ENCODE measurements around the gene MRTFA. TPM values are rescaled to one million over a fixed set of nuclear protein-coding genes. Genes with fewer than 3 reads are reported as not detected.

Gene MRTFA
- total and polyA plus RNA-seq, 2 of the 13 experiments (the other 11 are each of a cell fraction or from before 2014, with no cell fraction given) = 2.4 to 8.2 TPM

DNA sequence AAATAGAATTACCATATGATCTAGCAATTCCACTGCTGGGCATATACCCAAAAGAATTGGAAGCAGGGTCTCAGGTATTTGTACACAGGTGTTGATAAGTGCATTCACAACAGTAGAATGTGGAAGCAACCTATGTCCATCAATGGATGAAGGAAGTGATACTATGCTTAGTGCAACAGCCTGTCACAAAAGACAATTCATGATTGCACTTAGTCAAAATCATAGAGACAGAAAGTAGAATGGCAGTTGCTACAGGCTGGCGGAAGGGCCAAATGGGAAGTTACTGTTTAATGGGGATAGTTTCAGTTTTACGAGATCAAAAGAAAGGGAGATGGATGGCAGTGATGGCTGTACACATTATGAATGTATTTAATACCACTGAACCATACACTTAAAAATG lies 224.1 kb downstream of the MRTFA start (continued):
- TF ChIP-seq, protein P1, sequence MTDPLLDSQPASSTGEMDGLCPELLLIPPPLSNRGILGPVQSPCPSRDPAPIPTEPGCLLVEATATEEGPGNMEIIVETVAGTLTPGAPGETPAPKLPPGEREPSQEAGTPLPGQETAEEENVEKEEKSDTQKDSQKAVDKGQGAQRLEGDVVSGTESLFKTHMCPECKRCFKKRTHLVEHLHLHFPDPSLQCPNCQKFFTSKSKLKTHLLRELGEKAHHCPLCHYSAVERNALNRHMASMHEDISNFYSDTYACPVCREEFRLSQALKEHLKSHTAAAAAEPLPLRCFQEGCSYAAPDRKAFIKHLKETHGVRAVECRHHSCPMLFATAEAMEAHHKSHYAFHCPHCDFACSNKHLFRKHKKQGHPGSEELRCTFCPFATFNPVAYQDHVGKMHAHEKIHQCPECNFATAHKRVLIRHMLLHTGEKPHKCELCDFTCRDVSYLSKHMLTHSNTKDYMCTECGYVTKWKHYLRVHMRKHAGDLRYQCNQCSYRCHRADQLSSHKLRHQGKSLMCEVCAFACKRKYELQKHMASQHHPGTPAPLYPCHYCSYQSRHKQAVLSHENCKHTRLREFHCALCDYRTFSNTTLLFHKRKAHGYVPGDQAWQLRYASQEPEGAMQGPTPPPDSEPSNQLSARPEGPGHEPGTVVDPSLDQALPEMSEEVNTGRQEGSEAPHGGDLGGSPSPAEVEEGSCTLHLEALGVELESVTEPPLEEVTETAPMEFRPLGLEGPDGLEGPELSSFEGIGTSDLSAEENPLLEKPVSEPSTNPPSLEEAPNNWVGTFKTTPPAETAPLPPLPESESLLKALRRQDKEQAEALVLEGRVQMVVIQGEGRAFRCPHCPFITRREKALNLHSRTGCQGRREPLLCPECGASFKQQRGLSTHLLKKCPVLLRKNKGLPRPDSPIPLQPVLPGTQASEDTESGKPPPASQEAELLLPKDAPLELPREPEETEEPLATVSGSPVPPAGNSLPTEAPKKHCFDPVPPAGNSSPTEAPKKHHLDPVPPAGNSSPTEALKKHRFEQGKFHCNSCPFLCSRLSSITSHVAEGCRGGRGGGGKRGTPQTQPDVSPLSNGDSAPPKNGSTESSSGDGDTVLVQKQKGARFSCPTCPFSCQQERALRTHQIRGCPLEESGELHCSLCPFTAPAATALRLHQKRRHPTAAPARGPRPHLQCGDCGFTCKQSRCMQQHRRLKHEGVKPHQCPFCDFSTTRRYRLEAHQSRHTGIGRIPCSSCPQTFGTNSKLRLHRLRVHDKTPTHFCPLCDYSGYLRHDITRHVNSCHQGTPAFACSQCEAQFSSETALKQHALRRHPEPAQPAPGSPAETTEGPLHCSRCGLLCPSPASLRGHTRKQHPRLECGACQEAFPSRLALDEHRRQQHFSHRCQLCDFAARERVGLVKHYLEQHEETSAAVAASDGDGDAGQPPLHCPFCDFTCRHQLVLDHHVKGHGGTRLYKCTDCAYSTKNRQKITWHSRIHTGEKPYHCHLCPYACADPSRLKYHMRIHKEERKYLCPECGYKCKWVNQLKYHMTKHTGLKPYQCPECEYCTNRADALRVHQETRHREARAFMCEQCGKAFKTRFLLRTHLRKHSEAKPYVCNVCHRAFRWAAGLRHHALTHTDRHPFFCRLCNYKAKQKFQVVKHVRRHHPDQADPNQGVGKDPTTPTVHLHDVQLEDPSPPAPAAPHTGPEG (CRISPR knock-in tag; IDR thresholded peaks at IDR 0.05) = no peak
- TF ChIP-seq, protein P2, sequence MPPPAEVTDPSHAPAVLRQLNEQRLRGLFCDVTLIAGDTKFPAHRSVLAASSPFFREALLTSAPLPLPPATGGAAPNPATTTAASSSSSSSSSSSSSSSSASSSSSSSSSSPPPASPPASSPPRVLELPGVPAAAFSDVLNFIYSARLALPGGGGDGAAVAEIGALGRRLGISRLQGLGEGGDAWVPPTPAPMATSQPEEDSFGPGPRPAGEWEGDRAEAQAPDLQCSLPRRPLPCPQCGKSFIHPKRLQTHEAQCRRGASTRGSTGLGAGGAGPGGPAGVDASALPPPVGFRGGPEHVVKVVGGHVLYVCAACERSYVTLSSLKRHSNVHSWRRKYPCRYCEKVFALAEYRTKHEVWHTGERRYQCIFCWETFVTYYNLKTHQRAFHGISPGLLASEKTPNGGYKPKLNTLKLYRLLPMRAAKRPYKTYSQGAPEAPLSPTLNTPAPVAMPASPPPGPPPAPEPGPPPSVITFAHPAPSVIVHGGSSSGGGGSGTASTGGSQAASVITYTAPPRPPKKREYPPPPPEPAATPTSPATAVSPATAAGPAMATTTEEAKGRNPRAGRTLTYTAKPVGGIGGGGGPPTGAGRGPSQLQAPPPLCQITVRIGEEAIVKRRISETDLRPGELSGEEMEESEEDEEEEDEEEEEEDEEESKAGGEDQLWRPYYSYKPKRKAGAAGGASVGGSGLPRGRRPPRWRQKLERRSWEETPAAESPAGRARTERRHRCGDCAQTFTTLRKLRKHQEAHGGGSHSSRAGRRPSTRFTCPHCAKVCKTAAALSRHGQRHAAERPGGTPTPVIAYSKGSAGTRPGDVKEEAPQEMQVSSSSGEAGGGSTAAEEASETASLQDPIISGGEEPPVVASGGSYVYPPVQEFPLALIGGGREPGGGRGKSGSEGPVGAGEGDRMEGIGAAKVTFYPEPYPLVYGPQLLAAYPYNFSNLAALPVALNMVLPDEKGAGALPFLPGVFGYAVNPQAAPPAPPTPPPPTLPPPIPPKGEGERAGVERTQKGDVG (CRISPR knock-in tag; IDR thresholded peaks at IDR 0.05; ENCODE audit: borderline replicate concordance) = no peak

DNA sequence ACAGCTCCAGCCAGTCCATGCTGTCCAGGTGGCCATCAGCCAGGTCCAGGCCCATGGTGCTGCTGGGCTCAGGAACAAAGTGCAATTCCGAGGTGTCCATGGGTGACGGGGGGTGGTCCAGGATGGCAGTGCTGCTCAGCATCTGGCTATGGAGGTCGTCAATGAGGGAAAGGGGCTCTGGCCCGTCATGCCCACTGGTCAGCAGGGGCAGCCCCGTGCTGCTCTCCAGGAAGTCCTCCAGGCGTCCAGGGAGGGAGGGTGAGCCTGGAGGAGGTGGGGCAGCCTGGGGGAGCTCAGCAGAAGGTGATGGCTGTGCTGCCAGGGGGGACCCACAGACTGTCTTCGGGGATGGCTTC lies 225.0 kb downstream of the MRTFA start:
- no peaks in the 10 kb centered on the region for H3K9me3 ChIP-seq (ENCODE audit: low read length)
- in situ Hi-C loops (cut with HindIII; ENCODE audit: extremely low pct_ligation_motif_present, low pct_unique_long_range_greater_than_20kb) = no loop called here
- 93% methylated on average over 5 of the region's 7 CpGs for WGBS (ENCODE audit: low lambda C conversion rate)
- H3K4me1 ChIP-seq (ENCODE audit: insufficient read depth, low read length) = no peaks in the 10 kb centered on the region
- BruUV-seq (replicated peaks) = no TSS peak
- intact Hi-C loops (cut with micrococcal nuclease; ENCODE audit: unreplicated experiment) = no loop called here
- POLR2A ChIA-PET = no interaction called here
- no peak overlapping the region for H3K27ac ChIP-seq (ENCODE audit: extremely low read length, insufficient read depth, low read length)
- peaks cover 15 to 21% of the 10 kb centered on the region in 2 experiments for H3K36me3 ChIP-seq (replicated peaks in 1 of 2; ENCODE audit: control insufficient read depth in 1 of 2, insufficient read depth in 2 of 2, low read length in 2 of 2)
- DNase-seq (ENCODE audit: low spot score) = no peak
- H3K4me3 ChIP-seq (replicated peaks in 1 of 3; ENCODE audit: insufficient read depth in 1 of 3, low read depth in 2 of 3, low read length in 3 of 3) = no peak overlapping the region
- TF ChIP-seq PITX1 (CRISPR knock-in tag; IDR thresholded peaks at IDR 0.05) (no peak), ZNF543 (CRISPR knock-in tag; IDR thresholded peaks at IDR 0.05) (no peak), ZNF670 (CRISPR knock-in tag; IDR thresholded peaks at IDR 0.05; ENCODE audit: borderline replicate concordance) (no peak), GTF2F1 (IDR thresholded peaks at IDR 0.05; ENCODE audit: low read length) (no peak), TP53 (CRISPR knock-in tag; conservative IDR thresholded peaks at IDR 0.05) (no peak), MAFG (CRISPR knock-in tag; IDR thresholded peaks at IDR 0.05) (no peak), IRF2 (CRISPR knock-in tag; IDR thresholded peaks at IDR 0.05) (no peak), PHF20 (CRISPR knock-in tag; IDR thresholded peaks at IDR 0.05) (no peak), GPN1 (CRISPR knock-in tag; IDR thresholded peaks at IDR 0.05; ENCODE audit: borderline replicate concordance) (no peak)
- H3K4me2 ChIP-seq (ENCODE audit: low read depth, low read length) = no peak overlapping the region
- no peak overlapping the region for H2AFZ ChIP-seq (ENCODE audit: low read length)
- FAIRE-seq = no peak
- no peaks in the 10 kb centered on the region for H3K79me2 ChIP-seq (ENCODE audit: insufficient read depth, low read length)
- no peak overlapping the region for H3K9ac ChIP-seq (ENCODE audit: insufficient read depth, low read depth, low read length)
- CTCF ChIA-PET (ENCODE audit: low intra/inter-chr PET ratio, low total read pairs) = no interaction called here
- ATAC-seq = no peak
- no peaks in the 10 kb centered on the region for H4K20me1 ChIP-seq (ENCODE audit: insufficient read depth, low read length)
- H3K27me3 ChIP-seq (ENCODE audit: control insufficient read depth in 1 of 2, insufficient read depth in 2 of 2, low read length in 2 of 2) = no peaks in the 10 kb centered on the region

Data from HepG2 (cell line).